ENCODE data around the gene C1R.
"Not testable (repeated sequence)": the region's sequence is repeated elsewhere in the genome, so short reads cannot be mapped to it uniquely, and the experiment has no call there.

Gene C1R

GRCh38 chr12:7058850-7059395 is 33.3 kb downstream of the C1R start:
- Mint-ChIP-seq H3K4me3 (no peak overlapping the region), H3K4me1 (ENCODE audit: low read depth) (no peaks in the 10 kb centered on the region)

GRCh38 chr12:7058163-7058845 is 33.9 kb downstream of the C1R start:
- Mint-ChIP-seq H3K9me3 (no peaks in the 10 kb centered on the region), H3K27me3 (ENCODE audit: low read depth) (peaks cover 22% of the 10 kb centered on the region), H3K36me3 (ENCODE audit: low read depth) (no peaks in the 10 kb centered on the region), H3K4me1 (ENCODE audit: low read depth) (no peaks in the 10 kb centered on the region), H3K27ac (no peak overlapping the region), H3K4me3 (no peak overlapping the region)

More at GRCh38 chr12:7058850-7059395, 33.3 kb downstream of the C1R start:
- Mint-ChIP-seq H3K27me3 (ENCODE audit: low read depth) (peaks cover 21% of the 10 kb centered on the region), H3K36me3 (ENCODE audit: low read depth) (no peaks in the 10 kb centered on the region), H3K27ac (no peak overlapping the region), H3K9me3 (no peaks in the 10 kb centered on the region)

- H3K4me3 Mint-ChIP-seq; H3K36me3 Mint-ChIP-seq (ENCODE audit: low read depth): not testable (repeated sequence)
Observed at GRCh38 chr12:7055736-7056135, 36.5 kb downstream of the C1R start.

GRCh38 chr12:7054925-7055324 is 37.3 kb downstream of the C1R start:
- H3K27ac Mint-ChIP-seq: no peak overlapping the region
- H3K36me3 Mint-ChIP-seq (ENCODE audit: low read depth): no peaks in the 10 kb centered on the region
- H3K9me3 Mint-ChIP-seq: no peaks in the 10 kb centered on the region
- H3K4me1 Mint-ChIP-seq (ENCODE audit: low read depth): no peaks in the 10 kb centered on the region
- no peak overlapping the region for H3K4me3 Mint-ChIP-seq
- peaks cover 43% of the 10 kb centered on the region for H3K27me3 Mint-ChIP-seq (ENCODE audit: low read depth)

More at GRCh38 chr12:7055736-7056135, 36.5 kb downstream of the C1R start:
- peaks cover 44% of the 10 kb centered on the region for H3K27me3 Mint-ChIP-seq (ENCODE audit: low read depth)
- not testable (repeated sequence) for H3K9me3 Mint-ChIP-seq; H3K27ac Mint-ChIP-seq; H3K4me1 Mint-ChIP-seq (ENCODE audit: low read depth)

GRCh38 chr12:7049973-7050372 is 42.3 kb downstream of the C1R start:
- H3K27me3 Mint-ChIP-seq (ENCODE audit: low read depth): peaks cover 39% of the 10 kb centered on the region
- H3K27ac Mint-ChIP-seq; H3K9me3 Mint-ChIP-seq; H3K4me3 Mint-ChIP-seq; H3K36me3 Mint-ChIP-seq (ENCODE audit: low read depth): not testable (repeated sequence)
- H3K4me1 Mint-ChIP-seq (ENCODE audit: low read depth): peaks cover 16% of the 10 kb centered on the region

GRCh38 chr12:7049445-7049951 is 42.7 kb downstream of the C1R start:
- not testable (repeated sequence) for H3K4me3 Mint-ChIP-seq; H3K36me3 Mint-ChIP-seq (ENCODE audit: low read depth); H3K9me3 Mint-ChIP-seq
- Mint-ChIP-seq H3K4me1 (ENCODE audit: low read depth) (peaks cover 16% of the 10 kb centered on the region), H3K27me3 (ENCODE audit: low read depth) (peaks cover 36% of the 10 kb centered on the region), H3K27ac (peak overlapping the region; percentile 0)

- Mint-ChIP-seq H3K4me3 (peak overlapping the region; percentile 35), H3K4me1 (ENCODE audit: low read depth) (peaks cover 16% of the 10 kb centered on the region)
Observed at GRCh38 chr12:7047306-7047705, 44.9 kb downstream of the C1R start.

GRCh38 chr12:7046383-7047105 is 45.7 kb downstream of the C1R start:
- Mint-ChIP-seq H3K4me3 (no peak overlapping the region), H3K9me3 (no peaks in the 10 kb centered on the region), H3K4me1 (ENCODE audit: low read depth) (peaks cover 16% of the 10 kb centered on the region), H3K36me3 (ENCODE audit: low read depth) (no peaks in the 10 kb centered on the region), H3K27me3 (ENCODE audit: low read depth) (peaks cover 13% of the 10 kb centered on the region), H3K27ac (peak overlapping the region; percentile 11)

More at GRCh38 chr12:7047306-7047705, 44.9 kb downstream of the C1R start:
- H3K36me3 Mint-ChIP-seq (ENCODE audit: low read depth): no peaks in the 10 kb centered on the region
- H3K9me3 Mint-ChIP-seq: no peaks in the 10 kb centered on the region
- H3K27me3 Mint-ChIP-seq (ENCODE audit: low read depth): peaks cover 20% of the 10 kb centered on the region
- peak overlapping the region; percentile 53 for H3K27ac Mint-ChIP-seq

GRCh38 chr12:7045913-7046312 is 46.3 kb downstream of the C1R start:
- no peak overlapping the region for H3K27ac Mint-ChIP-seq
- no peaks in the 10 kb centered on the region for H3K36me3 Mint-ChIP-seq (ENCODE audit: low read depth)
- no peaks in the 10 kb centered on the region for H3K9me3 Mint-ChIP-seq
- H3K4me1 Mint-ChIP-seq (ENCODE audit: low read depth): peaks cover 16% of the 10 kb centered on the region
- peaks cover 8% of the 10 kb centered on the region for H3K27me3 Mint-ChIP-seq (ENCODE audit: low read depth)
- no peak overlapping the region for H3K4me3 Mint-ChIP-seq

GRCh38 chr12:7042842-7043241 is 49.4 kb downstream of the C1R start:
- H3K4me3 Mint-ChIP-seq: no peak overlapping the region
- H3K4me1 Mint-ChIP-seq (ENCODE audit: low read depth): peaks cover 15% of the 10 kb centered on the region
- no peaks in the 10 kb centered on the region for H3K27me3 Mint-ChIP-seq (ENCODE audit: low read depth)
- no peaks in the 10 kb centered on the region for H3K36me3 Mint-ChIP-seq (ENCODE audit: low read depth)
- no peaks in the 10 kb centered on the region for H3K9me3 Mint-ChIP-seq
- no peak overlapping the region for H3K27ac Mint-ChIP-seq

GRCh38 chr12:7039403-7039802 is 52.8 kb downstream of the C1R start:
- Mint-ChIP-seq H3K36me3 (ENCODE audit: low read depth) (no peaks in the 10 kb centered on the region), H3K9me3 (no peaks in the 10 kb centered on the region), H3K4me1 (ENCODE audit: low read depth) (peaks cover 2% of the 10 kb centered on the region), H3K4me3 (no peak overlapping the region), H3K27ac (no peak overlapping the region), H3K27me3 (ENCODE audit: low read depth) (no peaks in the 10 kb centered on the region)

GRCh38 chr12:7038591-7038990 is 53.7 kb downstream of the C1R start:
- no peaks in the 10 kb centered on the region for H3K36me3 Mint-ChIP-seq (ENCODE audit: low read depth)
- H3K9me3 Mint-ChIP-seq: no peaks in the 10 kb centered on the region
- no peak overlapping the region for H3K4me3 Mint-ChIP-seq
- H3K27me3 Mint-ChIP-seq (ENCODE audit: low read depth): peaks cover 5% of the 10 kb centered on the region
- no peak overlapping the region for H3K27ac Mint-ChIP-seq
- H3K4me1 Mint-ChIP-seq (ENCODE audit: low read depth): peaks cover 2% of the 10 kb centered on the region

GRCh38 chr12:7037411-7037810 is 54.8 kb downstream of the C1R start:
- not testable (repeated sequence) for H3K4me1 Mint-ChIP-seq (ENCODE audit: low read depth); H3K9me3 Mint-ChIP-seq; H3K27me3 Mint-ChIP-seq (ENCODE audit: low read depth); H3K4me3 Mint-ChIP-seq; H3K36me3 Mint-ChIP-seq (ENCODE audit: low read depth); H3K27ac Mint-ChIP-seq

GRCh38 chr12:7035463-7035862 is 56.8 kb downstream of the C1R start:
- Mint-ChIP-seq H3K9me3 (no peaks in the 10 kb centered on the region), H3K27me3 (ENCODE audit: low read depth) (peaks cover 8% of the 10 kb centered on the region), H3K4me3 (no peak overlapping the region), H3K36me3 (ENCODE audit: low read depth) (no peaks in the 10 kb centered on the region), H3K4me1 (ENCODE audit: low read depth) (peaks cover 2% of the 10 kb centered on the region), H3K27ac (no peak overlapping the region)

- H3K36me3 Mint-ChIP-seq (ENCODE audit: low read depth): no peaks in the 10 kb centered on the region
- H3K27ac Mint-ChIP-seq: no peak overlapping the region
- H3K9me3 Mint-ChIP-seq: no peaks in the 10 kb centered on the region
- peaks cover 2% of the 10 kb centered on the region for H3K4me1 Mint-ChIP-seq (ENCODE audit: low read depth)
- H3K27me3 Mint-ChIP-seq (ENCODE audit: low read depth): peaks cover 8% of the 10 kb centered on the region
- H3K4me3 Mint-ChIP-seq: no peak overlapping the region
Observed at GRCh38 chr12:7034464-7034863, 57.8 kb downstream of the C1R start.

All from T-helper 1 cell treated with Interleukin-12 subunit alpha and Interleukin-12 subunit beta and Interleukin-4 antibody, amounts not matched to agents 30 μg/mL and 1 μg/mL, for 36 hours (primary cell).